ENCODE results near the gene PA2G4. TPM values are rescaled to one million over a fixed set of nuclear protein-coding genes. Genes with fewer than 3 reads are reported as not detected.

Gene PA2G4
- total RNA-seq, 4 donors from 2014 or later, result 90.5 to 133 (median 105) TPM

DNA sequence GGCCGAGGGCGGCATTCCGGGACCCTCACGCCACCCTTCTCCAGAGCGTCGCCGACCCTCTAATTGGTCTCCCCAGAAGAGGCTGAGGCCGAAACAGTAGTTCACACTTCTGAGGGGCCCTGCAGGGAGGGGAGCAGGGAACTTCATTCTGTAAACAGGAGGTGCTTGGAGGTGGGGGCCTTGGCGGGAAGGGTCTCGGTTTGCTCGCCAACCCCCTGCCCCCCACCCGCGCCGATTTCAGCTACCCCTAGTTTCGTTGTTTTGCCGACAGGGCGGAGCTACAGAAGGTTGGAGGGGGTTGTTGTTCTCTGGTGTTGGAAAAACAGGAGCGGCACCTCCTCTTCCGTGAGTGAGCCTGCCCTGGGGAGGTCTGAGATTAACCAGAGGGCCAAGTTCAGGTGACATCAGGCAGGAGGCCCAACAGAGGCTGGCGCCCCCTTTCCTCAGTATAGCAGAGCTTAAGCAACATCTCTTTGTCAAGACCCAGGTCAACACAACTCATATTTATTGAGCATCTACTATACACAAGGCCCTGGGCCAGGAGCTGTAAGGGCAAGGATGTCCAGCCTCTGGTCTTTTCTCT is 23.7 kb upstream of the PA2G4 start:
- intact Hi-C loops (cut with DNase I), result loop anchor here (2.0 kb wide), 1 partner anchor 22 kb away; no protein-coding TSS in a partner anchor
- TF ChIP-seq POLR2AphosphoS5 (IDR thresholded peaks at IDR 0.05), result no peak
- H3K36me3 ChIP-seq, result no peaks in the 10 kb centered on the region
- H3K27me3 ChIP-seq, result peaks cover 0 to 32% (median 12%) of the 10 kb centered on the region in 4 donors
- peak overlapping the region; percentile 65 to 78 (median 74) for H3K27ac ChIP-seq (replicated peaks in 1 of 4)
- peaks cover 7 to 23% (median 20%) of the 10 kb centered on the region in 4 donors for H3K4me1 ChIP-seq
- 23% methylated on average over 6 of the region's 20 CpGs for WGBS
- H3K4me3 ChIP-seq, result peak overlapping the region; percentile 59 to 66 (median 60)
- DNase-seq (ENCODE audit: extremely low spot score), result no peak
- no peaks in the 10 kb centered on the region for H3K9me3 ChIP-seq

DNA sequence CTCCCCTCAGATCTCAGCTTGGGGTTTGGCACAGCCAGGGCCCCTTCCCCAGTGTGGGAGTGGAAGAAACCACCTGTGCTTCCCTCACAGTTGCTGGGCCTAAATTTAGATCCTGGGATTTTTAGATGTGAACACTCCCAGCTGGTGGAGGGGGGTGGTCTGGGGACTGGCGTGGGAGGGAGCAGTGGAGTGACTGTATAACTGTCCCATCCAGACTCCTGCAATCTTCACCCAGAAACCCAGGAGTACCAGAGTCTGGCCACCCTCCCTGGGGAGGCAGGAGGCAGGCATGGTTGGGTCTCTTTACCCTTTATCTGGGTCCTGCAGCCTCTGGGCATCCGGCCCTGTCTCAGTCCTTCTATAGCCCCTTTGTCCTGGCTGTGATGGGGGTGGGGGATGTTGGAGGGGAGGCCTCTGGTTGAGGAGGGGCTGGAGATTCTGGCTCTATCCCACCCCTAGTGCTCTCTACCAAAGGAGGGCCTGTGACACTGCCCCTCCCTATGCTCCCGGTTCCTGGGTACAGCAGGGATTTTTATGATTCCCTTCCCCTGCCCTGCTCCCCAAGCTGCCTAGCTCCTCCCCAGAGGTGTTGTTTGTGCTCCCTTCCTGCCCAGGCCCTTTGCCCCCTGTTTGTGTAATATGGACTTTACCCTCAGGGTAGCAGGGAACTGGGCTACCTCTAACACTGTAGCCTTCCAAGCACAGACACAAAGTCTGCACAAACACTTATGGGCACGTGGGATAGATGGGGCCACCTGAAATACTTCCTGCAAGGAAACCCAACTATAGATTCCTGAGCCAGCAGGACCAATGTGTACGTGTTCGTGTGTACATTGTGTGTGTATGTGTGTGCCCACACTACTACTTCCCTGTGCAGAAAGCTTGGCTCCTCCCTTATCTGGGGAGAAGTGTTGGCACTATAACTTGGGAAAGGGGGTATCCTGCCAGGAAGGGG is 22.7 kb upstream of the PA2G4 start:
- no peaks in the 10 kb centered on the region for H3K36me3 ChIP-seq
- TF ChIP-seq POLR2AphosphoS5 (IDR thresholded peaks at IDR 0.05) (no peak), POLR2A (IDR thresholded peaks at IDR 0.05; ENCODE audit: low read depth) (no peak), EP300 (IDR thresholded peaks at IDR 0.05) (no peak)
- TF ChIP-seq, protein P1, sequence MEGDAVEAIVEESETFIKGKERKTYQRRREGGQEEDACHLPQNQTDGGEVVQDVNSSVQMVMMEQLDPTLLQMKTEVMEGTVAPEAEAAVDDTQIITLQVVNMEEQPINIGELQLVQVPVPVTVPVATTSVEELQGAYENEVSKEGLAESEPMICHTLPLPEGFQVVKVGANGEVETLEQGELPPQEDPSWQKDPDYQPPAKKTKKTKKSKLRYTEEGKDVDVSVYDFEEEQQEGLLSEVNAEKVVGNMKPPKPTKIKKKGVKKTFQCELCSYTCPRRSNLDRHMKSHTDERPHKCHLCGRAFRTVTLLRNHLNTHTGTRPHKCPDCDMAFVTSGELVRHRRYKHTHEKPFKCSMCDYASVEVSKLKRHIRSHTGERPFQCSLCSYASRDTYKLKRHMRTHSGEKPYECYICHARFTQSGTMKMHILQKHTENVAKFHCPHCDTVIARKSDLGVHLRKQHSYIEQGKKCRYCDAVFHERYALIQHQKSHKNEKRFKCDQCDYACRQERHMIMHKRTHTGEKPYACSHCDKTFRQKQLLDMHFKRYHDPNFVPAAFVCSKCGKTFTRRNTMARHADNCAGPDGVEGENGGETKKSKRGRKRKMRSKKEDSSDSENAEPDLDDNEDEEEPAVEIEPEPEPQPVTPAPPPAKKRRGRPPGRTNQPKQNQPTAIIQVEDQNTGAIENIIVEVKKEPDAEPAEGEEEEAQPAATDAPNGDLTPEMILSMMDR (IDR thresholded peaks at IDR 0.05), result no peak
- intact Hi-C loops (cut with DNase I), result loop anchor here (2.0 kb wide), 1 partner anchor 21 kb away; no protein-coding TSS in a partner anchor
- H3K4me1 ChIP-seq, result peaks cover 7 to 23% (median 20%) of the 10 kb centered on the region in 4 donors
- peak overlapping the region; percentile 59 to 66 (median 60) for H3K4me3 ChIP-seq
- H3K9me3 ChIP-seq, result no peaks in the 10 kb centered on the region
- peaks cover 0 to 32% (median 12%) of the 10 kb centered on the region in 4 donors for H3K27me3 ChIP-seq
- no peak for DNase-seq (ENCODE audit: extremely low spot score)
- WGBS, result 77% methylated on average over 3 of the region's 6 CpGs
- peak overlapping the region; percentile 28 to 78 (median 70) for H3K27ac ChIP-seq (replicated peaks in 1 of 4)

DNA sequence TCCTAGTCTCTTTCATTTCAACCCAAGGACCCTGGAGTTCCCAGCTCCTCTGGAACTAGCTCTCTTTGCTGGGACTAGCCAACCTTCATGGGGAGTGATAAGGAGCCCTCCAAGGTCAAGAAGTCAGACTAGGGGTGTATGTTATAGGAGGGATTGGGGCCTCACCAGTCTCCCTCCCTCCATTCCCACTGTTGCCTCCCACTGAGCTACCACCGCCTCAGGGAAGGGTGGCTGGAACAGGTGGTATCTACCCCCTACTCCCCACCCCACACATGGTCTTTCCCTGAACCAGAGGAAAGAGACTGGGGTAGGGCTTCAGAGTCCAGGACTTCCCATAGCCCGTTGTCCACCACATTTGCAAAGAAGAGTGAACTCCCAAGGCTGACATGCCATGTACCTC is 22.0 kb upstream of the PA2G4 start:
- Histone ChIP-seq H3K27ac (replicated peaks in 1 of 4) (peak overlapping the region in 3 of 4 donors; percentile 5 to 51 (median 28)), H3K9me3 (no peaks in the 10 kb centered on the region), H3K4me3 (peak overlapping the region in 1 of 4 donors; percentile 66), H3K27me3 (peaks cover 0 to 32% (median 12%) of the 10 kb centered on the region in 4 donors), H3K4me1 (peaks cover 7 to 23% (median 20%) of the 10 kb centered on the region in 4 donors), H3K36me3 (no peaks in the 10 kb centered on the region)
- no peak for DNase-seq (ENCODE audit: extremely low spot score)
- TF ChIP-seq EP300 (IDR thresholded peaks at IDR 0.05), result no peak
- TF ChIP-seq, protein P1 (IDR thresholded peaks at IDR 0.05), result no peak
- TF ChIP-seq POLR2AphosphoS5 (IDR thresholded peaks at IDR 0.05), result no peak
- TF ChIP-seq POLR2A (IDR thresholded peaks at IDR 0.05; ENCODE audit: low read depth), result no peak
- WGBS, result 65% methylated on average over 2 of the region's 2 CpGs
- intact Hi-C loops (cut with DNase I), result no loop called here

DNA sequence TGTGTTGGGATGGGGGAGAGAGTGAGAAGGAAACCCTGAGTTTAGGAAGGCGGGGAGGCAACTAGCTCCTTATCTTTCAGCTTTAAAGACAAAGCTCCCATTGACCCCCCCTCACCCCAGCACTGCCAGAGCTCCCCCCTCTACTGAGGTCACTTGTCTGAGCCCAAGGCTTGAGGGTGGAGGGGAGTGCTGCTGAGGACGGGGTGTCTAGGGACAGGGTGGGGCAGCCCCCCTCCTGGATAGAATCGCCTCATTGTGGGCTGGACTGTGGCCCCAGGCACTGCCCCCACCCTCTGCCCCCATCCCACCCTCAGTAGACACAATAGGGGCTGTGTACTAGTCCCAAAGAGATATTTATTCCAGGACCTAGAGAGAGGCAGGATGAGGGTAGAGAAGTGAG is 21.4 kb upstream of the PA2G4 start:
- TF ChIP-seq POLR2AphosphoS5 (IDR thresholded peaks at IDR 0.05), result peak in 1 of 2 donors; percentile 15
- TF ChIP-seq, protein P1 (IDR thresholded peaks at IDR 0.05), result no peak
- TF ChIP-seq POLR2A (IDR thresholded peaks at IDR 0.05; ENCODE audit: low read depth), result no peak
- no peak for TF ChIP-seq EP300 (IDR thresholded peaks at IDR 0.05)
- 92% methylated on average over 1 of the region's 3 CpGs for WGBS
- no peak overlapping the region for H3K4me3 ChIP-seq
- peaks cover 7 to 23% (median 20%) of the 10 kb centered on the region in 4 donors for H3K4me1 ChIP-seq
- no peaks in the 10 kb centered on the region for H3K36me3 ChIP-seq
- no peaks in the 10 kb centered on the region for H3K9me3 ChIP-seq
- peak overlapping the region in 2 of 4 donors; percentile 3 to 51 for H3K27ac ChIP-seq (replicated peaks in 1 of 4)
- no peak for DNase-seq (ENCODE audit: extremely low spot score)
- intact Hi-C loops (cut with DNase I), result no loop called here
- H3K27me3 ChIP-seq, result peaks cover 0 to 32% (median 12%) of the 10 kb centered on the region in 4 donors
